Parathyroid adenoma (tissue), 2 donors: ENCODE measurements around the gene NIPSNAP2.
"Not testable (repeated sequence)": the region's sequence is repeated elsewhere in the genome, so short reads cannot be mapped to it uniquely, and the experiment has no call there.

Experiments used
- H2AFZ ChIP-seq: fragments of 300-600 bp; sonication (generic); one replicate; pipeline ENCODE4 v1.7.0; 2017; ENCODE audit warnings: antibody characterized with exemption, mild to moderate bottlenecking
- H3K27ac ChIP-seq: fragments of 300-600 bp; sonication (generic); one replicate; pipeline ENCODE4 v1.7.0; 2017
- H3K27me3 ChIP-seq: fragments of 300-600 bp; sonication (generic); one replicate; pipeline ENCODE4 v1.7.0; 2017; ENCODE audit warnings: low read length; ENCODE audit not compliant: control insufficient read depth, insufficient read depth
- H3K36me3 ChIP-seq: fragments of 300-600 bp; sonication (generic); one replicate; pipeline ENCODE4 v1.7.0; 2017; ENCODE audit warnings: low read length; ENCODE audit not compliant: control insufficient read depth, insufficient read depth
- H3K4me1 ChIP-seq: fragments of 300-600 bp; sonication (generic); one replicate; pipeline ENCODE4 v1.7.0; 2017; ENCODE audit warnings: control low read depth
- H3K4me2 ChIP-seq: fragments of 300-600 bp; sonication (generic); one replicate; pipeline ENCODE4 v1.7.0; 2017; ENCODE audit warnings: low read length
- H3K4me3 ChIP-seq: fragments of 300-600 bp; sonication (generic); one replicate; pipeline ENCODE4 v1.7.0; 2017; ENCODE audit warnings: low read depth, low read length
- H3K79me2 ChIP-seq: fragments of 300-600 bp; sonication (generic); one replicate; pipeline ENCODE4 v1.7.0; 2017; ENCODE audit warnings: control low read depth
- H3K9ac ChIP-seq: fragments of 300-600 bp; sonication (generic); one replicate; pipeline ENCODE4 v1.7.0; 2017; ENCODE audit warnings: mild to moderate bottlenecking
- H3K9me3 ChIP-seq: fragments of 300-600 bp; sonication (generic); one replicate; pipeline ENCODE4 v1.7.0; 2017; ENCODE audit warnings: low read length; ENCODE audit not compliant: control insufficient read depth
- TF ChIP-seq, protein P1 (sequence below): fragments of 300-600 bp; sonication (generic); IDR thresholded peaks from one replicate; pipeline ENCODE4 v1.7.0; 2017; ENCODE audit warnings: antibody characterized with exemption, mild to moderate bottlenecking
- donor health status: primary hyperparathyroidism.

Gene NIPSNAP2

GRCh38 chr7:56019501-56019900 is 55.1 kb downstream of the NIPSNAP2 start:
- no peak overlapping the region for H3K4me3 ChIP-seq
- no peak overlapping the region for H2AFZ ChIP-seq
- H3K9me3 ChIP-seq = no peaks in the 10 kb centered on the region
- TF ChIP-seq, protein P1, sequence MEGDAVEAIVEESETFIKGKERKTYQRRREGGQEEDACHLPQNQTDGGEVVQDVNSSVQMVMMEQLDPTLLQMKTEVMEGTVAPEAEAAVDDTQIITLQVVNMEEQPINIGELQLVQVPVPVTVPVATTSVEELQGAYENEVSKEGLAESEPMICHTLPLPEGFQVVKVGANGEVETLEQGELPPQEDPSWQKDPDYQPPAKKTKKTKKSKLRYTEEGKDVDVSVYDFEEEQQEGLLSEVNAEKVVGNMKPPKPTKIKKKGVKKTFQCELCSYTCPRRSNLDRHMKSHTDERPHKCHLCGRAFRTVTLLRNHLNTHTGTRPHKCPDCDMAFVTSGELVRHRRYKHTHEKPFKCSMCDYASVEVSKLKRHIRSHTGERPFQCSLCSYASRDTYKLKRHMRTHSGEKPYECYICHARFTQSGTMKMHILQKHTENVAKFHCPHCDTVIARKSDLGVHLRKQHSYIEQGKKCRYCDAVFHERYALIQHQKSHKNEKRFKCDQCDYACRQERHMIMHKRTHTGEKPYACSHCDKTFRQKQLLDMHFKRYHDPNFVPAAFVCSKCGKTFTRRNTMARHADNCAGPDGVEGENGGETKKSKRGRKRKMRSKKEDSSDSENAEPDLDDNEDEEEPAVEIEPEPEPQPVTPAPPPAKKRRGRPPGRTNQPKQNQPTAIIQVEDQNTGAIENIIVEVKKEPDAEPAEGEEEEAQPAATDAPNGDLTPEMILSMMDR = no peak
- H3K27me3 ChIP-seq = no peaks in the 10 kb centered on the region
- H3K27ac ChIP-seq = no peak overlapping the region
- H3K79me2 ChIP-seq = no peaks in the 10 kb centered on the region
- no peak overlapping the region for H3K4me2 ChIP-seq
- no peak overlapping the region for H3K9ac ChIP-seq
- no peaks in the 10 kb centered on the region for H3K4me1 ChIP-seq
- H3K36me3 ChIP-seq = no peaks in the 10 kb centered on the region

GRCh38 chr7:56023500-56023899 is 59.1 kb downstream of the NIPSNAP2 start:
- no peak overlapping the region for H3K4me2 ChIP-seq
- TF ChIP-seq, protein P1 = no peak
- H3K9me3 ChIP-seq = no peaks in the 10 kb centered on the region
- no peaks in the 10 kb centered on the region for H3K4me1 ChIP-seq
- H3K9ac ChIP-seq = no peak overlapping the region
- H3K36me3 ChIP-seq = no peaks in the 10 kb centered on the region
- H3K27ac ChIP-seq = no peak overlapping the region
- no peaks in the 10 kb centered on the region for H3K79me2 ChIP-seq
- H2AFZ ChIP-seq = no peak overlapping the region
- no peak overlapping the region for H3K4me3 ChIP-seq
- H3K27me3 ChIP-seq = no peaks in the 10 kb centered on the region

GRCh38 chr7:56026538-56026937 is 62.2 kb downstream of the NIPSNAP2 start:
- Histone ChIP-seq H3K4me1 (no peaks in the 10 kb centered on the region), H3K27ac (no peak overlapping the region), H3K4me3 (no peak overlapping the region), H2AFZ (no peak overlapping the region), H3K36me3 (no peaks in the 10 kb centered on the region), H3K4me2 (no peak overlapping the region), H3K9me3 (no peaks in the 10 kb centered on the region), H3K27me3 (no peaks in the 10 kb centered on the region), H3K9ac (no peak overlapping the region), H3K79me2 (no peaks in the 10 kb centered on the region)
- TF ChIP-seq, protein P1 = no peak

- TF ChIP-seq, protein P1 = no peak
- no peaks in the 10 kb centered on the region for H3K79me2 ChIP-seq
- no peaks in the 10 kb centered on the region for H3K4me1 ChIP-seq
- no peak overlapping the region for H3K4me2 ChIP-seq
- H3K9me3 ChIP-seq = no peaks in the 10 kb centered on the region
- H2AFZ ChIP-seq = no peak overlapping the region
- H3K36me3 ChIP-seq = no peaks in the 10 kb centered on the region
- no peak overlapping the region for H3K4me3 ChIP-seq
- H3K27me3 ChIP-seq = no peaks in the 10 kb centered on the region
- no peak overlapping the region for H3K27ac ChIP-seq
- no peak overlapping the region for H3K9ac ChIP-seq
These were observed 64.7 kb downstream of the NIPSNAP2 start for GRCh38 chr7:56028942-56029630.

DNA sequence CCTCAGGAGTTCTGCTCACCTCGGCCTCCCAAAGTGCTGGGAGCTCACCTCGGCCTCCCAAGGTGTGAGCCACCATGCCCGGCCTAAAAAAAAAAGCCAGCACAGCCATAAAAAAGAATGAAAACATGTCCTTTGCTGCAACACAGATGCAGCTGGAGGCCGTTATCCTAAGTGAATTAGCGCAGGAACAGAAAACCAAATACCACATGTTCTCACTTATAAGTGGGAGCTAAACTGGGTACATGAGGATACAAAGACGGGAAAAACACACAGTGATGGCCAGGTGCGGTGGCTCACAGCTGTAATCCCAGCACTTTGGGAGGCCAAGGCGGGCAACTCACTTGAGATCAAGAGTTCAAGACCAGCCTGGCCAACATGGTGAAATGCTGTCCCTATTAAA is 66.0 kb downstream of the NIPSNAP2 start:
- Histone ChIP-seq H3K79me2 (no peaks in the 10 kb centered on the region), H3K9ac (no peak overlapping the region), H3K27ac (no peak overlapping the region), H2AFZ (no peak overlapping the region), H3K36me3 (no peaks in the 10 kb centered on the region), H3K4me1 (no peaks in the 10 kb centered on the region), H3K9me3 (no peaks in the 10 kb centered on the region), H3K4me3 (no peak overlapping the region), H3K27me3 (no peaks in the 10 kb centered on the region), H3K4me2 (no peak overlapping the region)
- TF ChIP-seq, protein P1 = no peak

DNA sequence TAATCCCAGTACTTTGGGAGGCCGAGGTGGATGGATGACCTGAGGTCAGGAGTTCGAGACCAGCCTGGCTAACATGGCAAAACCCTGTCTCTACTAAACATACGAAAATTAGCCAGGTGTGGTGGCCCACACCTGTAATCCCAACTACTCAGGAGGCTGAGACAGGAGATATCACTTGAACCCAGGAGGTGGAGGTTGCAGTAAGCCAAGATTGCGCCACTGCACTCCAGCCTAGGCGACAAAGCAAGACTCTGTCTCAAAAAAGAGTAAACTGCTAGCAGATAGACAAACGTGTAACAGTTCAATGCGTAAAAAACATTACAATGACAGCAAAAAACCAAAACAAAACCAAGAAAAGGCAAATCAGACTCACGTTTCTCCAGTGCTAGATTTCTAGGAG is 67.2 kb downstream of the NIPSNAP2 start:
- H3K9ac ChIP-seq, H3K27ac ChIP-seq: not testable (repeated sequence)

DNA sequence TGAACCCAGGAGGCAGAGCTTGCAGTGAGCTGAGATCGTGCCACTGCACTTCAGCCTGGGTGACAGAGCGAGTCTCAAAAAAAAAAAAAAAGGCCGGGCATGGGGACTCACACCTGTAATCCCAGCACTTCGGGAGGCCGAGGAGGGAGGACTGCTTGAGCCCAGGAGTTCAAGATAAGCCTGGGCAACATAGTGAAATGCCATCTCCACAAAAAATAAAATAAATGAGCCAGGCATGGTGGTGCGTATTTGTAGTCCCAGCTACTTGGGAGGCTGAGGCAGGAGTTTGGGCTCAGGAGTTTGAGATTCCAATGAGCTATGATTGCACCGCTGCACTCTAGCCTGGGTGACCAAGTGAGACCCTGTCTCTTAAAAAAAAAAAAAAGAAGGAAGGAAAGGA is 68.2 kb downstream of the NIPSNAP2 start:
- not testable (repeated sequence) for H3K27ac ChIP-seq, H3K4me2 ChIP-seq, H3K9me3 ChIP-seq, H3K4me1 ChIP-seq, H3K27me3 ChIP-seq, H3K79me2 ChIP-seq, H3K9ac ChIP-seq, H3K4me3 ChIP-seq, H3K36me3 ChIP-seq, H2AFZ ChIP-seq

More for the DNA sequence above, 67.2 kb downstream of the NIPSNAP2 start:
- H3K4me1 ChIP-seq, H3K79me2 ChIP-seq, H3K4me3 ChIP-seq, H2AFZ ChIP-seq, H3K36me3 ChIP-seq, H3K4me2 ChIP-seq, H3K27me3 ChIP-seq, H3K9me3 ChIP-seq: not testable (repeated sequence)
